HG02852 (cell line): Measurements from ENCODE around the gene FAM236C.
"Not testable (repeated sequence)": the region's sequence is repeated elsewhere in the genome, so short reads cannot be mapped to it uniquely, and the experiment has no call there.

Experiments used
- ATAC-seq: cut with Tn5 transposase; IDR thresholded peaks from one replicate; pipeline ENCODE4 v1.9.1; 2021; ENCODE audit warnings: mild to moderate bottlenecking, moderate library complexity; ENCODE audit not compliant: unreplicated experiment

The FAM236C gene

DNA sequence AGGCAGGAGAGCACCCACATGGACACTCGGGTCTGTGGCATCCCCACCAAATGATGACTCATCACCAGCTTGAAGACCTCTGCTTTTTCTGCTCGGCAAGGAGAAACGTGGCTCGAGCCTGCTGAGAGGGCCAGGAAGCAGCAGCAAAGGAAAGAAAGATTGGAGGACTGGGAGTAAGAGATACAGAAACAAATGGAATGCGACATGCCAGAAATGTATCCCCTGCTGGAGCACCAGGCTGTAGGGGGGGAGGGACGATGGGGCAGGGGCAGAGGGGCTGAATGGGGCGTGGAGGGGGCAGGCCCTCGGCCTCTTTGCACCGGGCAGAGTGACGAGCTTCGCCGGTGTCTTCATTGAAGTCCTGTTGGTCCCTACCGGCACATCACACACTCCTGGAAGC lies at the start of gene FAM236C:
Gene FAM236C (plus strand): TSS at position 301 of the 400 bp plus-strand sequence. CDS start 100 bp downstream, outside the sequence.
- ATAC-seq: not testable (repeated sequence)

DNA sequence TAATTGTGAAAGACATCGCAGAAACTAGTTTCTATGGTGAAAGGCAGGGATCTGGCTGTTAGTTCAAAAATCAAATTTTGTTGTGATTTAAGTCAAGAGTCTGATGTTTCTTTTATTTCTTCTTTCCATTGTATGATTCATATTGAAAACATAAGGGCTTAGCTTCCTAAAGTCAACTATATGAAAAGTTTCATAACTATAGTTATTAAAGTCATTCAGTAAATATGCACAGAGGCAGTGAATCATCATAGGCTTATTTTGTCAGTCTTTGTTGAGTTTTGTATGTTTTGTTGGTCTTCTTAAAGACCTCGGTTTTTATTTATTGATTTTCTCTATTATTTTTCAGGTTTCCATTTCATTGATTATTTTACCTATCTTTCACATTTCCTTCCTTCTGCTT lies 29.5 kb upstream of the FAM236C start:
- ATAC-seq: not testable (repeated sequence)

DNA sequence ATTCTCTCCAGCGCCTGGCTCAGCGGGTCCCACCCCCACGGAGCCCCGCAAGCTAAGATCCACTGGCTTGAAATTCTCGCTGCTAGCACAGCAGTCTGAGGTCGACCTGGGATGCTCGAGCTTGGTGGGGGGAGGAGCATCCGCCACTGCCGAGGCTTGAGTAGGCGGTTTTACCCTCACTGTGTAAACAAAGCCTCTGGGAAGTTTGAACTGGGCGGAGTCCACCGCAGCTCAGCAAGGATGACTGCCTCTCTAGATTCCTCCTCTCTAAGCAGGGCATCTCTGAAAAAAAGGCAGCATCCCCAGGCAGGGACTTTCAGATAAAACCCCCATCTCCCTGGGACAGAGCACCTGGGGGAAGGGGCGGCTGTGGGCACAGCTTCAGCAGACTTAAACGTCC lies 22.7 kb upstream of the FAM236C start:
- not testable (repeated sequence) for ATAC-seq

DNA sequence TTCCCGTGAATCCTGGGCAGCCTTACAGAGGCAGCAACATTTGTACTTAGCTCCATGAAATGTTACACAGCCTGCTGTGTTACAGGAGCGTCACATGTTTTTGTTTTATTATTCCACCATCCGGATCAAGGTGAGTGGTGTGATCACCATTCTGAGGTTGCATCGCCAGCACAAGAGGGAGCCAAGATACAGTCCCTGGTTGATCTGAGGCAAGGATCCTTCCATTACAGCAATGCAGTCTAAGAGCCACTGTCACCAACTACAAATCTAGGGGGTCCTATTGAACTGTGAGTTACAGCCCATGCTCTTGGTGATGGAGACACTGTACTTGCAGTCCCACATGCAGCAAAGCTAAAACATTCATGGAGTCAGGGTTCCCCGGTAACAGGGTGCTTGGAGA lies 3.7 kb downstream of the FAM236C start:
- ATAC-seq: not testable (repeated sequence)

DNA sequence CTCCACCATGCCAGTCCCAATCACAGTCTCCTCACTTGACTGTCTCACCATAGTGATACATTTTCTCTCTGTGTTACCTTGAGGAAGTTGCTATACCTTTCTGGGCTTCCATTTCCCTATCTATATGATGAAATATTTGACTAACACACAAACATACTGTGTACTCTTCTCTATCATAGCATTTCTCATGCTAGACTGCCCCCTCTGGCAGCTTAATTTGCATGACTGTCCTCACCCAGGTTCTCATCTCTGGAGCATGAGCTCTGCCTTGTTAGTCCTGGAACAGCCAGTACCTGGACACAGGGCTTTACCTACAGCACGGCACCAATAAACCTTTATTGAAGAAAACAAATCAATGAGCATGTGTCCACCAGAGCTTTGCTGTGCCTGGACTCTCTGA lies 19.9 kb downstream of the FAM236C start:
- ATAC-seq: not testable (repeated sequence)

DNA sequence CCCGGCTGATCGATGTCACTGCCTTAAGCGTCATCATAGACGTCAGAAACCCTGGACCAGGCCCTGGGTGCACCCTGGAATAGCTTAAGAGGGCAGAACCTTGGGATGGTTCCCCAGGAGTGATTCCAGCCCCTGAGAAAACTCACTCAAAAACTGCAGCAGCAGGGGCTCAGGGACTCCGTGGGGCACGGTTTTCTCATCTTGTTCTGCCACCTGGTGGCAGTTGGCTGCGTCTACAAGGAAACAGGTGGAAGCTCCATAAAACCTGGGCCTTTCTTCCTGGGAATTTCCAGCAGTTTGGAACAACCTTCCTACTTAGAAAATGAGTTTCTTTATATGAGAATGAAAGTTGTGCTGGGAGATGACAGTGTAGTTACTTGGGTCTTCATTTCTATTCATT lies 24.0 kb downstream of the FAM236C start:
- not testable (repeated sequence) for ATAC-seq

DNA sequence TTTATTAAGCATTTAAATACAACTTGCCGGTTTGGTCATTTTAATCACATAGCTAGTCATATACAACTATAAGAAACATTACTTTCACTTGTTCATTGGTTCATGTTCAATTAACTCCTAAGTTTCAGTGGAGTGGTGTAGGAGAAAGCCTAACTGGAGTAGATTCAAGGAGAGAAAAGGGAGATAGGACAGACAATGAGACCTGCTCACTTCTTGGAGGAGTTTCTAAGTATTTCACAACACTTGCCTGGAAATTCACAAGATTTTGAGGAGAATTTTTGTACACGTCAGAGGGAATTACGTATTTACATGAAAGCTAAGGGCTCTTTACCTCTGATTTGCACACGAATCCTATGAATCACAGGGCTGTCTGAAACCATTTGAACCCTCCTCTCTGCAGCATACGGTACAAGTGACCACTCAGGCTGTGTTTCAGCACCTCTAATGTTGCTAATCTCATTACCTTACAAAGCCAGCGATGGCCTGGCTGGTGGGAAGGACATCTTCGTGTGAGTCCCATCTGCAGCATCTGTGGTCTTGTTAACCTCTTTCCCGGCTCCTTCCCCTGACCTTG lies 24.6 kb downstream of the FAM236C start:
- not testable (repeated sequence) for ATAC-seq

DNA sequence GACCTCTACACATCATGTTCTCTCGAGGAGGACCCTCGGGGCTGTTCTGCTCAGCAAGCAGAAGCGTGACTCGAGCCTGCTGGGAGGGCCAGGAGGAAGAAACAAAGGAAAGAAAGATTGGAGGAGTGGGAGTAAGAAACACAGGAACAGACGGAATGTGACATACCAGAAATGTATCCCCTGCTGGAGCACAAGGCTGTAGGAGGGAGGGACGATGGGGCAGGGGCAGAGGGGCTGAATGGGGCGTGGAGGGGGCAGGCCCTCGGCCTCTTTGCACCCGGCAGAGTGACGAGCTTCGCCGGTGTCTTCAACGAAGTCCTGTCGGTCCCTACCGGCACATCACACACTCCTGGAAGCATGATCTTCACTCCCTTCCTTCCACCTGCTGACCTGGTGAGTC lies 25.5 kb downstream of the FAM236C start, which contains the start of gene FAM236A:
Gene FAM236A (plus strand): TSS at position 301 of the 400 bp plus-strand sequence. CDS start 57 bp downstream, at position 358.
- ATAC-seq: not testable (repeated sequence)

DNA sequence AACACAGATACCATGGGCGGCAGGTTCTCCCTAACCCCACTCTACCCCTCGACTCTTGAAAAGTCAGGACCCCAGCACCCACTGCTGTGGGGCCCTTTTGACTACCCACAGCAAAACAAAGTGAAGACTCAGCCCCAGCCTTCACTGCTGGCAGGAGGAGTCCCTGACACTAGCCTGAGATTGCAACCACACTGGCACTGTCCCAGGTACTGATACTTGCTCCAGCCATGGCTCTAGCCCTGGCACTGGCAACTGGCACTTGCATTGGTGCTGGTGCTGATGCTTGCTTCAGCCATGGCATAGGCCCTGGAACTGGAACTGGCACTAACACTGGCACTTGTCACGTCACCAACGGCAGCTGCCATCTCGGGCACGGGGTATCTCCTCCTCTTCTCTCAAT lies 29.9 kb downstream of the FAM236C start:
- ATAC-seq: not testable (repeated sequence)

DNA sequence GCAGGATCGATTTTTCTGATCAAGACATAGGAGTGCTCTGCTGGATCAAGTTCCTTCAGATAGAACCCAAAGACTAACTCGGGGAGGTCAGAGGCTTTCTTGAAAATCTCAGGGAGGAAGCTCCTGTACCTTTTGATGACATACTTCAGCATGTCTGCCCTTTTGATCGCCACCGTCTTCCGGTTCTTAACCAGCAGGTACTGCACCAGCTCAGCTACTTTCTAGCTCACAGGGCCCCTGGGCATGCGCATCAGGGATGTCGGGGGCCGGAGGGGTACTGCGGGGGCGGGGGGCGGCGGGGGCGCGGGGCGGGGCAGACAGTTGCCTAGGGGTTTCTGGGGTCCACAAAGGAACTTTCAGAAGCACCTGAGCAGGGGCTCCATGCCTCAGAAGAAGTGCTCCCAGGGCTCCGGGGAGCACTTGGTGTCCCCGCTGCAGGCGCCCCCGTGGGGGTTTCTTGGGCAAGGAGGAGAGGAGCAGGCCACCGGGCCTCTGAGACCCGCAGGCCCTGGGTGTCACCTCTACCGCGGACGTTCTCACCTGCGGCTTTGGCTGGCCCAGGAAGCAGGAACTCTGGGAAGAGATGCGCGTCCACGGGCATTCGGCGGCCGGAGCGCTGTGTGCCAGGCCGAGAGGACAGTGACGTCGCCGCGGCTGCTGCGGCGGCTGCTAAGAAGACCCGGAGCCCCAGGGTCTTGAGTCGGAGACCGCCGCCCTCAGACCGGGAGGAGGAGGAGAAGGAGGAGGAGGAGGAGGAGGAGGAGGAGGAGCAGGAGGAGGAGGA lies 30.8 kb downstream of the FAM236C start:
- peak; percentile 44 for ATAC-seq

DNA sequence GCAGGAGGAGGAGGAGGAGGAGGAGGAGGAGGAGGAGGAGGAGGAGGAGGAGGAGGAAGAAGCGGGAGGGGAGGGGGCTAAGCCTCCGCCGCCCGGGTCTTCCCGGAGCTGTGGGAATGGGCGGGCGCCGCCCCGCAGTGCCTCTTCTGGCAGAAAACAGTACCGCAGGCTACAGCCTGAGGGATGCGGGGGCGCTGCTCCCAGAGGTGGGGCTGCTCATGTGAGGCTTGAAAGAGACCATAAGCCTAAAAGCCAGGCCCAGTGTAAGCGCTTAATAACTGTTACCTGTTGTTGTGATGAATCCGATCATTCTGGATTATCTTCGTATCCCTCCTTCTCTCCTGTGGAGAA lies 31.4 kb downstream of the FAM236C start, which contains the start of gene DMRTC1:
Gene DMRTC1 (minus strand): TSS at position 19 of the 351 bp plus-strand sequence. CDS start 68,143 bp downstream, outside the sequence.
- peak; percentile 79 for ATAC-seq

DNA sequence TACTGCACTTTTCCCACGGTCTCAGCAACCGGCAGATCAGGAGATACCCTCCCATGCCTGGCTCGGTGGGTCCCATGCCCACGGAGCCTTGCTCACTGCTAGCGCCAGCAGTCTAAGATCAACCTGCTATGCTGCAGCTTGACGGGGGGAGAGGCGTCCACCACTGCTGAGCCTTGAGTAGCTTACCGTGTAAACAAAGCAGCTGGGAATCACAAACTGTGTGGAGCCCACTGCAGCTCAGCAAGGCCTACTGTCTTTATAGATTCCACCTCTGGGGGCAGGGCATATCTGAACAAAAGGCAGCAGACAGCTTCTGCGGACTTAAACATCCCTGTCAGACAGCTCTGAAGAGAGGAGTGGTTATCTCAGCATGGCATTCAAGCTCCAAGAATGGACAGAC lies 47.6 kb downstream of the FAM236C start:
- ATAC-seq: not testable (repeated sequence)
